Measurements from ENCODE around the gene REPIN1.

- TF ChIP-seq POLR2AphosphoS5 (IDR thresholded peaks at IDR 0.05) (no peak), CTCF (IDR thresholded peaks at IDR 0.05 in 8 of 11, conservative IDR thresholded peaks at IDR 0.05 in 3 of 11) (no peak), POLR2A (IDR thresholded peaks at IDR 0.05) (no peak)
Measured at GRCh38 chr7:150371996-150372270, 3.3 kb downstream of the REPIN1 start.

Measured in spleen (tissue), 7 donors.